SK-N-SH (cell line): ENCODE measurements around the gene CES5A. TPM values are rescaled to one million over a fixed set of nuclear protein-coding genes. Genes with fewer than 3 reads are reported as not detected.

Experiments used
- CTCF ChIA-PET: fragments of 300-600, 350-600 bp; formaldehyde crosslinking; extraction: SDS; loops from one replicate; lab custom pipeline; 2021; lab: Yijun Ruan, JAX
- POLR2A ChIA-PET: fragments of 350-600 bp; sonication (Branson Sonifier 250); formaldehyde crosslinking; extraction: SDS; loops from one replicate; lab custom pipeline; 2020; ENCODE audit warnings: antibody characterized with exemption, inconsistent platforms; lab: Yijun Ruan, JAX
- DNase-seq: peaks from one replicate; pipeline ENCODE4 v3.0.0; 2012
- H2AFZ ChIP-seq: fragments of 200-600 bp; sonication (generic); 2 replicates; pipeline ENCODE4 v1.8.1; 2016; ENCODE audit warnings: antibody characterized with exemption, mild to moderate bottlenecking, low read depth
- H3F3A ChIP-seq: fragments of 200-600 bp; sonication (generic); replicated peaks from 2 replicates; pipeline ENCODE3; 2016; ENCODE audit warnings: antibody characterized with exemption, mild to moderate bottlenecking; ENCODE audit not compliant: insufficient read depth
- H3K27ac ChIP-seq, 2 experiments: fragments of 200-500 bp in 1 of 2; fragments of 200-600 bp in 1 of 2; sonication (Bioruptor generic) in 1 of 2; sonication (generic), shearing (Covaris generic) in 1 of 2; 2 replicates each; pipeline versions ENCODE4 v1.5.1 to v1.6.1; 2014 to 2016; ENCODE audit warnings: low read depth in 2 of 2, inconsistent platforms in 1 of 2, low read length in 1 of 2, mild to moderate bottlenecking in 1 of 2, mixed read lengths in 1 of 2
- H3K27me3 ChIP-seq: fragments of 200-600 bp; sonication (generic), shearing (Covaris generic); 2 replicates; pipeline ENCODE4 v1.6.1; 2016; ENCODE audit warnings: mixed run types; ENCODE audit not compliant: insufficient read depth
- H3K36me3 ChIP-seq, 2 experiments: fragments of 200-500 bp in 1 of 2; fragments of 200-600 bp in 1 of 2; sonication (Bioruptor generic) in 1 of 2; sonication (generic) in 1 of 2; replicated peaks in 1 of 2; 2 replicates each; pipeline versions ENCODE3 to v1.5.1; 2014 to 2016; ENCODE audit warnings: low read length in 1 of 2, mild to moderate bottlenecking in 1 of 2; ENCODE audit not compliant: insufficient read depth in 2 of 2, control insufficient read depth in 1 of 2
- H3K4me1 ChIP-seq, 2 experiments: fragments of 200-500 bp in 1 of 2; fragments of 200-600 bp in 1 of 2; sonication (Bioruptor generic) in 1 of 2; sonication (generic), shearing (Covaris generic) in 1 of 2; 2 replicates each; pipeline versions ENCODE4 v1.5.1 to v1.6.1; 2014 to 2016; ENCODE audit warnings: low read depth in 1 of 2, low read length in 1 of 2, mixed run types in 1 of 2; ENCODE audit not compliant: insufficient read depth in 2 of 2, control insufficient read depth in 1 of 2
- H3K4me2 ChIP-seq: fragments of 200-600 bp; sonication (generic), shearing (Covaris generic); 2 replicates; pipeline ENCODE4 v1.6.1; 2017; ENCODE audit warnings: mixed run types
- H3K4me3 ChIP-seq, 2 experiments: fragments of 200-500 bp in 1 of 2; fragments of 200-600 bp in 1 of 2; sonication (Bioruptor generic) in 1 of 2; sonication (generic), shearing (Covaris generic) in 1 of 2; 2 replicates each; pipeline versions ENCODE4 v1.5.1 to v1.8.1; 2014 to 2016; ENCODE audit warnings: low read depth in 2 of 2, inconsistent platforms in 1 of 2, low read length in 1 of 2, mild to moderate bottlenecking in 1 of 2, mixed read lengths in 1 of 2, moderate library complexity in 1 of 2
- H3K79me2 ChIP-seq: fragments of 200-600 bp; sonication (generic); 2 replicates; pipeline ENCODE4 v1.8.1; 2017; ENCODE audit warnings: mild to moderate bottlenecking; ENCODE audit not compliant: insufficient read depth
- H3K9ac ChIP-seq: fragments of 200-600 bp; sonication (generic); 2 replicates; pipeline ENCODE4 v1.6.1; 2017; ENCODE audit warnings: mixed run types
- H3K9me2 ChIP-seq: fragments of 200-600 bp; sonication (generic); 2 replicates; pipeline ENCODE4 v1.6.1; 2017; ENCODE audit warnings: mixed run types
- H3K9me3 ChIP-seq: fragments of 200-600 bp; sonication (generic); 2 replicates; pipeline ENCODE4 v1.6.1; 2017; ENCODE audit warnings: mixed run types, mild to moderate bottlenecking, moderate library complexity
- H4K20me1 ChIP-seq: fragments of 200-600 bp; sonication (generic); 2 replicates; pipeline ENCODE4 v1.6.1; 2017; ENCODE audit warnings: mild to moderate bottlenecking, mixed run types; ENCODE audit not compliant: insufficient read depth
- CTCF ChIP-seq: fragments of 200-600 bp; sonication (generic); IDR thresholded peaks from 2 replicates; pipeline ENCODE4 v1.6.1; 2017; ENCODE audit warnings: antibody characterized with exemption, mild to moderate bottlenecking, moderate library complexity
- ELF1 ChIP-seq: IDR thresholded peaks from 2 replicates; pipeline ENCODE4 v1.4.0; 2012
- FOSL2 ChIP-seq: IDR thresholded peaks from 2 replicates; pipeline ENCODE4 v1.4.0; 2012; ENCODE audit warnings: low read depth, mild to moderate bottlenecking, moderate library complexity, borderline replicate concordance
- FOXM1 ChIP-seq: IDR thresholded peaks from 2 replicates; pipeline ENCODE4 v1.4.0; 2012; ENCODE audit warnings: low read depth, mild to moderate bottlenecking
- GABPA ChIP-seq: IDR thresholded peaks from 2 replicates; pipeline ENCODE4 v1.4.0; 2012; ENCODE audit warnings: low read depth, mild to moderate bottlenecking
- GATA2 ChIP-seq: sonication (generic); formaldehyde crosslinking; IDR thresholded peaks from 2 replicates; pipeline ENCODE4 v1.5.0; 2020; ENCODE audit warnings: mild to moderate bottlenecking, missing genetic modification reagents
- NFIC ChIP-seq: IDR thresholded peaks from 2 replicates; pipeline ENCODE4 v1.4.0; 2012; ENCODE audit warnings: borderline replicate concordance
- NRF1 ChIP-seq: IDR thresholded peaks from 2 replicates; pipeline ENCODE4 v1.6.1; 2012; ENCODE audit warnings: low read depth, mild to moderate bottlenecking, low read length
- RAD21 ChIP-seq: IDR thresholded peaks from 2 replicates; pipeline ENCODE4 v1.6.1; 2012; ENCODE audit warnings: mild to moderate bottlenecking, low read length
- RCOR1 ChIP-seq: fragments of 150-350 bp; IDR thresholded peaks from 2 replicates; pipeline ENCODE4 v1.6.1; 2017; ENCODE audit warnings: antibody characterized with exemption, low read length
- RFX5 ChIP-seq: IDR thresholded peaks from 2 replicates; pipeline ENCODE4 v1.6.1; 2012; ENCODE audit warnings: mild to moderate bottlenecking, improper control_type of control experiment, low read length
- RXRA ChIP-seq: IDR thresholded peaks from 2 replicates; pipeline ENCODE4 v1.4.0; 2012; ENCODE audit warnings: low read depth, mild to moderate bottlenecking, borderline replicate concordance
- SIN3A ChIP-seq: IDR thresholded peaks from 2 replicates; pipeline ENCODE4 v1.6.1; 2012; ENCODE audit warnings: low read depth, mild to moderate bottlenecking, low read length, moderate library complexity, borderline replicate concordance
- SMC3 ChIP-seq: IDR thresholded peaks from 2 replicates; pipeline ENCODE4 v1.6.1; 2012; ENCODE audit warnings: low read depth, low read length, improper control_type of control experiment
- TAF1 ChIP-seq: IDR thresholded peaks from 2 replicates; pipeline ENCODE4 v1.6.1; 2012; ENCODE audit warnings: low read depth, mild to moderate bottlenecking, low read length, moderate library complexity, borderline replicate concordance
- TEAD4 ChIP-seq: IDR thresholded peaks from 2 replicates; pipeline ENCODE4 v1.4.0; 2012; ENCODE audit warnings: mild to moderate bottlenecking, borderline replicate concordance; ENCODE audit not compliant: insufficient read depth
- ZBTB33 ChIP-seq: IDR thresholded peaks from 2 replicates; pipeline ENCODE4 v1.4.0; 2012; ENCODE audit warnings: low read depth, borderline replicate concordance
- WGBS: methylation state at CpG from one replicate; pipeline ENCODE4 v1.1.6; 2017; ENCODE audit warnings: low lambda C conversion rate; 5-methylcytosine and 5-hydroxymethylcytosine counted together
- polyA plus RNA-seq, 3 experiments: library from polyadenylated mRNA; depleted of rRNA; stranded (reverse); fragments of >200 nt; gene quantifications; 2 replicates each; pipeline ENCODE4 v1.2.3, GENCODE V29; 2012
- TF ChIP-seq, protein P1 (sequence below): IDR thresholded peaks from 2 replicates; pipeline ENCODE4; 2012
- TF ChIP-seq, protein P2 (sequence below): fragments of 150-350 bp; IDR thresholded peaks from 2 replicates; pipeline ENCODE4 v1.6.1; 2016; ENCODE audit warnings: mild to moderate bottlenecking, low read depth, low read length
- TF ChIP-seq, protein P3 (sequence below): IDR thresholded peaks from 2 replicates; pipeline ENCODE4 v1.4.0; 2012; ENCODE audit warnings: low read depth, borderline replicate concordance
- TF ChIP-seq, protein P4 (sequence below): fragments of 150-350 bp; IDR thresholded peaks from 2 replicates; pipeline ENCODE4 v1.6.1; 2017; ENCODE audit warnings: antibody characterized with exemption, low read length, low read depth, borderline replicate concordance

CES5A gene
- polyA plus RNA-seq, 1 of the 3 experiments (the other 2 are of a cell fraction) = not detected

DNA sequence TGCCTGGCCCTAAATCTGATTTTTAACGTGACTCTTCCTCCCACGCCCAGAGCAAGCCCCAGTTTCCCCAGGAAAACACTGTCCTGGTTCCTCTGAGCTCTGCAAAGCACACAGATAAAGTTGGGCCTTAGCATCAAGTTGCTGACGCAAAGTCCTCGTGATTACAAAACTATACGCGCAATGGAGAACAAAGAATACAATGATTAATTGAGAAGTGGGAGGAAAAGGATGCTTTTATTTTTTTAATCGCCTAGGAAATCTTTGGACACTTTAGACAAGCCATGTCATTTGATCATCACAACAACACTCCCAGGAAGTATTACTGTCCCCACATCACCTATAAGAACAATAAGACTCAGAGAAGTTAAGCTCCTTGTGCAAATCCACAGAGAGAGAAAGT is 30.5 kb upstream of the CES5A start (continued):
- TF ChIP-seq CTCF = no peak
- no peak for TF ChIP-seq TEAD4
- no peak for TF ChIP-seq GATA2
- no peak for TF ChIP-seq ELF1

DNA sequence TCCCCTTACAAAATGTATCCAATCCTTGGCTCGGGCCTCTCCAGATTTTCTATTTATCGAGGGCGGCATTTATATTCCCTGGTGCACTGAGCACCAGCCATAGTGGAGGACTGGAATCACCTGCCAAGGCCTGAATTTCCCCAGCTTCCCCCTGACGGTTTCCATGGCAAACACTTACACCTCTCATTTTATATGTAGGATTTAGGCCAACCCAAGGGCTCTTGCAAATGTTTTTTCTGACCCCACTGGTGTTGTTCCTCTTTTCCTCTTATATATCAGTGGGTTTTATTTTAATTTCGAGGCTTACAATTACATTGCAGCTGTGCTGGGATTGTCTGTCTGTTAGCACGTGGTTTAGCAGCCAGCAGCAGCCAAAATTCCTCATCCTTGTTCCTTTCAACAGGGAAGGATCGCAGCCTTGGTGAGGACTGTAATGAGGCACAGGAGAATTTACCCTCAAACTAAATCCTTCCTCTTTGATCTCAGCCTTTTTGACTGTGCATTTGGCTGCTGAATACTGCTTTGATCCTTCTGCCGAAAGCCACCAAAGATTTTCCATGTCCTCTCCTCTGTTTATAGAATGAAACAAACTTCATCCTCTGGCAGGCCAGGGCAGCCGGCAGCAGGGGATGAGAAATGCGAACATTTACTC is 26.5 kb upstream of the CES5A start:
- H3F3A ChIP-seq = no peaks in the 10 kb centered on the region
- H3K4me3 ChIP-seq = no peak overlapping the region
- DNase-seq = no peak
- CTCF ChIA-PET = interaction anchor here (1.7 kb wide), 1 partner anchor 416 kb away, joined by 4 read pairs; no protein-coding TSS in a partner anchor
- POLR2A ChIA-PET = no interaction called here
- H3K9ac ChIP-seq = no peak overlapping the region
- H3K4me1 ChIP-seq = no peaks in the 10 kb centered on the region
- H3K9me3 ChIP-seq = no peaks in the 10 kb centered on the region
- no peaks in the 10 kb centered on the region for H3K79me2 ChIP-seq
- H4K20me1 ChIP-seq = no peaks in the 10 kb centered on the region
- no peaks in the 10 kb centered on the region for H3K27me3 ChIP-seq
- no peaks in the 10 kb centered on the region for H3K9me2 ChIP-seq
- WGBS = 22% methylated on average over 10 of the region's 10 CpGs
- no peak overlapping the region for H3K4me2 ChIP-seq
- H3K27ac ChIP-seq = no peak overlapping the region
- no peak overlapping the region for H2AFZ ChIP-seq
- TF ChIP-seq FOXM1 = no peak
- TF ChIP-seq, protein P1, sequence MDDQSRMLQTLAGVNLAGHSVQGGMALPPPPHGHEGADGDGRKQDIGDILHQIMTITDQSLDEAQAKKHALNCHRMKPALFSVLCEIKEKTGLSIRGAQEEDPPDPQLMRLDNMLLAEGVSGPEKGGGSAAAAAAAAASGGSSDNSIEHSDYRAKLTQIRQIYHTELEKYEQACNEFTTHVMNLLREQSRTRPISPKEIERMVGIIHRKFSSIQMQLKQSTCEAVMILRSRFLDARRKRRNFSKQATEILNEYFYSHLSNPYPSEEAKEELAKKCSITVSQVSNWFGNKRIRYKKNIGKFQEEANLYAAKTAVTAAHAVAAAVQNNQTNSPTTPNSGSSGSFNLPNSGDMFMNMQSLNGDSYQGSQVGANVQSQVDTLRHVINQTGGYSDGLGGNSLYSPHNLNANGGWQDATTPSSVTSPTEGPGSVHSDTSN = no peak
- no peak for TF ChIP-seq RFX5
- no peak for TF ChIP-seq TEAD4
- no peak for TF ChIP-seq RXRA
- TF ChIP-seq, protein P2, sequence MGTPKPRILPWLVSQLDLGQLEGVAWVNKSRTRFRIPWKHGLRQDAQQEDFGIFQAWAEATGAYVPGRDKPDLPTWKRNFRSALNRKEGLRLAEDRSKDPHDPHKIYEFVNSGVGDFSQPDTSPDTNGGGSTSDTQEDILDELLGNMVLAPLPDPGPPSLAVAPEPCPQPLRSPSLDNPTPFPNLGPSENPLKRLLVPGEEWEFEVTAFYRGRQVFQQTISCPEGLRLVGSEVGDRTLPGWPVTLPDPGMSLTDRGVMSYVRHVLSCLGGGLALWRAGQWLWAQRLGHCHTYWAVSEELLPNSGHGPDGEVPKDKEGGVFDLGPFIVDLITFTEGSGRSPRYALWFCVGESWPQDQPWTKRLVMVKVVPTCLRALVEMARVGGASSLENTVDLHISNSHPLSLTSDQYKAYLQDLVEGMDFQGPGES = no peak
- TF ChIP-seq TAF1 = no peak
- TF ChIP-seq RAD21 = no peak
- TF ChIP-seq, protein P3, sequence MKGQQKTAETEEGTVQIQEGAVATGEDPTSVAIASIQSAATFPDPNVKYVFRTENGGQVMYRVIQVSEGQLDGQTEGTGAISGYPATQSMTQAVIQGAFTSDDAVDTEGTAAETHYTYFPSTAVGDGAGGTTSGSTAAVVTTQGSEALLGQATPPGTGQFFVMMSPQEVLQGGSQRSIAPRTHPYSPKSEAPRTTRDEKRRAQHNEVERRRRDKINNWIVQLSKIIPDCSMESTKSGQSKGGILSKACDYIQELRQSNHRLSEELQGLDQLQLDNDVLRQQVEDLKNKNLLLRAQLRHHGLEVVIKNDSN = no peak
- TF ChIP-seq GATA2 = no peak
- TF ChIP-seq FOSL2 = no peak
- no peak for TF ChIP-seq SIN3A
- TF ChIP-seq ZBTB33 = no peak
- TF ChIP-seq, protein P4, sequence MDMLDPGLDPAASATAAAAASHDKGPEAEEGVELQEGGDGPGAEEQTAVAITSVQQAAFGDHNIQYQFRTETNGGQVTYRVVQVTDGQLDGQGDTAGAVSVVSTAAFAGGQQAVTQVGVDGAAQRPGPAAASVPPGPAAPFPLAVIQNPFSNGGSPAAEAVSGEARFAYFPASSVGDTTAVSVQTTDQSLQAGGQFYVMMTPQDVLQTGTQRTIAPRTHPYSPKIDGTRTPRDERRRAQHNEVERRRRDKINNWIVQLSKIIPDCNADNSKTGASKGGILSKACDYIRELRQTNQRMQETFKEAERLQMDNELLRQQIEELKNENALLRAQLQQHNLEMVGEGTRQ = no peak
- no peak for TF ChIP-seq SMC3
- no peak for TF ChIP-seq NFIC
- TF ChIP-seq CTCF = no peak
- no peak for TF ChIP-seq NRF1
- no peak for TF ChIP-seq GABPA
- TF ChIP-seq RCOR1 = no peak
- no peaks in the 10 kb centered on the region for H3K36me3 ChIP-seq
